Measurements from ENCODE around the gene LPAR1.

The LPAR1 gene

DNA sequence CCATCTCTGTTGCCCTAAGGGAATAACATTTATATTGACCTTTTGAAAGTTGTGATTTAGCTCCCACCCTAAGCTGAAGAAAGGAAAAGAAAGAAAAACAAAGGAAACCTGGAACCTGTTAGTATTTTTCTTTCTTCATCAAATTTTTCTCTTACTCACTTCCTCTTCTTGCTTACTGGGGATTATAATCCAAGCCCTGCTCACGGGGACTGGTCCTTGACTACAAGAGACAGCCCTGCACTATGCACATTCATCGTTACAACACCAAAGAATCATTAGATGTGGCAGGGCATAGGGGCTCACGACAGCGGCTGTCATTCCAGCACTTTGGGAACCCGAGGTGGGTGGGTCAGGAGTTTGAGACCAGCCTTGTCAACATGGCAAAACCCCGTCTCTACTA, 37.8 kb upstream of the LPAR1 start:
- H3K9me3 ChIP-seq (ENCODE audit: insufficient read depth, low read depth, low read length): no peaks in the 10 kb centered on the region
- H3K4me1 ChIP-seq (ENCODE audit: insufficient read depth, low read length, poor library complexity, severe bottlenecking): no peaks in the 10 kb centered on the region
- H2AFZ ChIP-seq (ENCODE audit: low read length): no peak overlapping the region
- no peak overlapping the region for H3K4me2 ChIP-seq (ENCODE audit: low read depth, low read length, poor library complexity, severe bottlenecking)
- H3F3A ChIP-seq (ENCODE audit: low read depth): no peaks in the 10 kb centered on the region
- no peaks in the 10 kb centered on the region for H3K27me3 ChIP-seq (ENCODE audit: insufficient read depth, low read length, poor library complexity, severe bottlenecking)
- no peak for TF ChIP-seq EZH2phosphoT487 (IDR thresholded peaks at IDR 0.05; ENCODE audit: borderline replicate concordance)
- TF ChIP-seq, protein P1, sequence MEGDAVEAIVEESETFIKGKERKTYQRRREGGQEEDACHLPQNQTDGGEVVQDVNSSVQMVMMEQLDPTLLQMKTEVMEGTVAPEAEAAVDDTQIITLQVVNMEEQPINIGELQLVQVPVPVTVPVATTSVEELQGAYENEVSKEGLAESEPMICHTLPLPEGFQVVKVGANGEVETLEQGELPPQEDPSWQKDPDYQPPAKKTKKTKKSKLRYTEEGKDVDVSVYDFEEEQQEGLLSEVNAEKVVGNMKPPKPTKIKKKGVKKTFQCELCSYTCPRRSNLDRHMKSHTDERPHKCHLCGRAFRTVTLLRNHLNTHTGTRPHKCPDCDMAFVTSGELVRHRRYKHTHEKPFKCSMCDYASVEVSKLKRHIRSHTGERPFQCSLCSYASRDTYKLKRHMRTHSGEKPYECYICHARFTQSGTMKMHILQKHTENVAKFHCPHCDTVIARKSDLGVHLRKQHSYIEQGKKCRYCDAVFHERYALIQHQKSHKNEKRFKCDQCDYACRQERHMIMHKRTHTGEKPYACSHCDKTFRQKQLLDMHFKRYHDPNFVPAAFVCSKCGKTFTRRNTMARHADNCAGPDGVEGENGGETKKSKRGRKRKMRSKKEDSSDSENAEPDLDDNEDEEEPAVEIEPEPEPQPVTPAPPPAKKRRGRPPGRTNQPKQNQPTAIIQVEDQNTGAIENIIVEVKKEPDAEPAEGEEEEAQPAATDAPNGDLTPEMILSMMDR (conservative IDR thresholded peaks at IDR 0.05; ENCODE audit: low read length): no peak
- no peak overlapping the region for H3K9ac ChIP-seq (ENCODE audit: low read depth, low read length, poor library complexity, severe bottlenecking)
- no peaks in the 10 kb centered on the region for H3K36me3 ChIP-seq (ENCODE audit: insufficient read depth, low read length)
- no peaks in the 10 kb centered on the region for H3K79me2 ChIP-seq (ENCODE audit: insufficient read depth, low read length)
- no peak overlapping the region for H3K4me3 ChIP-seq (ENCODE audit: low read length, poor library complexity, severe bottlenecking)
- no peaks in the 10 kb centered on the region for H4K20me1 ChIP-seq (ENCODE audit: insufficient read depth, low read length, poor library complexity, severe bottlenecking)
- H3K9me2 ChIP-seq (replicated peaks; ENCODE audit: low read depth, low read length): no peaks in the 10 kb centered on the region

DNA sequence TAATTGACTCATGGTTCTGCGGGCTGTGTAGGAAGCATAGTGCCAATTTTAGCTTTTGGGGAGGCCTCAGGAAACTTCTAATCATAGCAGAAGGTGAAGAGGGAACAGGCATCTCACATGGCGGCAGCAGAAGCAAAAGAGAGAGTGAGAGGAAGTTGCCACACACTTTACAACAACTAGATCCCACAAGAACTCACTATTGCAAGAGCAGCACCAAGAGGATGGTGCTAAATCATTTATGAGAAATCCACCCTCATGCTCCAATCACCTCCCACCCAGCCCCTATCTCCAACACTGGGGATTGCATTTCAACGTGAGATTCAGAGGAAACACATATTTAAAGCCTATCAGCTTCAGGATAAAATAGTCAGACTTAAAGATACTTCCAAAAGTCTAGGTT, 36.1 kb upstream of the LPAR1 start:
- Histone ChIP-seq H2AFZ (ENCODE audit: low read length) (no peak overlapping the region), H3K27me3 (ENCODE audit: insufficient read depth, low read length, poor library complexity, severe bottlenecking) (no peaks in the 10 kb centered on the region), H3F3A (ENCODE audit: low read depth) (no peaks in the 10 kb centered on the region), H3K4me2 (ENCODE audit: low read depth, low read length, poor library complexity, severe bottlenecking) (no peak overlapping the region), H3K4me1 (ENCODE audit: insufficient read depth, low read length, poor library complexity, severe bottlenecking) (no peaks in the 10 kb centered on the region), H3K36me3 (ENCODE audit: insufficient read depth, low read length) (no peaks in the 10 kb centered on the region), H3K9me3 (ENCODE audit: insufficient read depth, low read depth, low read length) (no peaks in the 10 kb centered on the region), H3K4me3 (ENCODE audit: low read length, poor library complexity, severe bottlenecking) (no peak overlapping the region), H3K79me2 (ENCODE audit: insufficient read depth, low read length) (no peaks in the 10 kb centered on the region), H3K9me2 (replicated peaks; ENCODE audit: low read depth, low read length) (no peaks in the 10 kb centered on the region), H4K20me1 (ENCODE audit: insufficient read depth, low read length, poor library complexity, severe bottlenecking) (no peaks in the 10 kb centered on the region), H3K9ac (ENCODE audit: low read depth, low read length, poor library complexity, severe bottlenecking) (no peak overlapping the region)
- TF ChIP-seq EZH2phosphoT487 (IDR thresholded peaks at IDR 0.05; ENCODE audit: borderline replicate concordance): no peak
- TF ChIP-seq, protein P1 (conservative IDR thresholded peaks at IDR 0.05; ENCODE audit: low read length): no peak

DNA sequence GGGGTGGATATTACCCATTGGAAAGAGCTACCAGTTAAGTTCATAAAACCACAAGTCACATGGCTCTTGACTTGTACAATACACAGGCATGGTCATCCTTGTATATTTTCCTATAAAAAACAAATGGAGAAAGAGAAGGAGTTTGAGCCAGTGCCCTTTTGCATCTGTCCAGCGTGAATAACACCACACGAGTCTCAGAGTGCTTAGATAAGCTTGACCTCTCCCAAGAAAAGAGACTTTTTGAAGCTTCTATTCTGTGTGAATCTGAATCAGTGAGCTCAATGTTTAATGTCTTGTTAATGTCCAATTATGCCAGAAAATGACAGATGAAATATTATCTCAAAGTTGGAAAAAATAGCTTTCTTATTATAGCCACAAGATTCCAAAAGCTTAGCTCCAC, 30.9 kb upstream of the LPAR1 start:
- H3K36me3 ChIP-seq (ENCODE audit: insufficient read depth, low read length): no peaks in the 10 kb centered on the region
- no peak overlapping the region for H3K4me2 ChIP-seq (ENCODE audit: low read depth, low read length, poor library complexity, severe bottlenecking)
- no peaks in the 10 kb centered on the region for H3F3A ChIP-seq (ENCODE audit: low read depth)
- no peaks in the 10 kb centered on the region for H3K4me1 ChIP-seq (ENCODE audit: insufficient read depth, low read length, poor library complexity, severe bottlenecking)
- H3K9me2 ChIP-seq (replicated peaks; ENCODE audit: low read depth, low read length): no peaks in the 10 kb centered on the region
- H3K79me2 ChIP-seq (ENCODE audit: insufficient read depth, low read length): no peaks in the 10 kb centered on the region
- H4K20me1 ChIP-seq (ENCODE audit: insufficient read depth, low read length, poor library complexity, severe bottlenecking): no peaks in the 10 kb centered on the region
- no peaks in the 10 kb centered on the region for H3K9me3 ChIP-seq (ENCODE audit: insufficient read depth, low read depth, low read length)
- H3K4me3 ChIP-seq (ENCODE audit: low read length, poor library complexity, severe bottlenecking): no peak overlapping the region
- H2AFZ ChIP-seq (ENCODE audit: low read length): no peak overlapping the region
- no peaks in the 10 kb centered on the region for H3K27me3 ChIP-seq (ENCODE audit: insufficient read depth, low read length, poor library complexity, severe bottlenecking)
- no peak for TF ChIP-seq EZH2phosphoT487 (IDR thresholded peaks at IDR 0.05; ENCODE audit: borderline replicate concordance)
- TF ChIP-seq, protein P1 (conservative IDR thresholded peaks at IDR 0.05; ENCODE audit: low read length): no peak
- H3K9ac ChIP-seq (ENCODE audit: low read depth, low read length, poor library complexity, severe bottlenecking): no peak overlapping the region
